Measurements from ENCODE around the gene SRCAP. TPM values are rescaled to one million over a fixed set of nuclear protein-coding genes. Genes with fewer than 3 reads are reported as not detected.

Gene SRCAP
- total RNA-seq, 5 donors from 2014 or later (not counting 1 experiment from before 2014, with no cell fraction given): 82.8 to 124 (median 114) TPM

Other genes with a start within 250 kb of the SRCAP start
- gene ITGAL, start 226.4 kb upstream of the SRCAP start, total RNA-seq: 100 to 1,000 TPM; 322 to 640 (median 518) TPM
- 1 to 10 TPM; 5.0 to 8.3 (median 7.2) TPM for gene ZNF768, start 172.6 kb upstream of the SRCAP start, total RNA-seq
- 10 to 100 TPM in 3 of 5 donors, 1 to 10 TPM in 2; 6.8 to 17.4 (median 14.2) TPM for gene ZNF747, start 164.3 kb upstream of the SRCAP start, total RNA-seq
- gene ZNF764, start 140.8 kb upstream of the SRCAP start, total RNA-seq: 10 to 100 TPM; 14.9 to 33.9 (median 27.3) TPM
- gene ZNF688, start 127.5 kb upstream of the SRCAP start, total RNA-seq: 10 to 100 TPM; 11.9 to 25.9 (median 20.7) TPM
- 10 to 100 TPM; 11.7 to 30.9 (median 26.6) TPM for gene ZNF785, start 113.5 kb upstream of the SRCAP start, total RNA-seq
- gene ZNF689, start 88.8 kb upstream of the SRCAP start, total RNA-seq: 10 to 100 TPM; 11.0 to 13.7 (median 12.4) TPM
- gene PRR14, start 48.2 kb upstream of the SRCAP start, total RNA-seq: 100 to 1,000 TPM in 2 of 5 donors, 10 to 100 TPM in 3; 57.9 to 121 (median 89.6) TPM
- 100 to 1,000 TPM; 159 to 186 (median 167) TPM for gene FBRS, start 40.7 kb upstream of the SRCAP start, total RNA-seq
- 10 to 100 TPM; 36.4 to 57.8 (median 48.9) TPM for gene PHKG2, start 49.3 kb downstream of the SRCAP start, total RNA-seq
- 1 to 10 TPM; 1.3 to 3.1 (median 2.7) TPM for gene CFAP119, start 62.9 kb downstream of the SRCAP start, total RNA-seq
- 100 to 1,000 TPM in 1 of 5 donors, 10 to 100 TPM in 4; 55.7 to 106 (median 95.9) TPM for gene RNF40, start 63.2 kb downstream of the SRCAP start, total RNA-seq
- 1 to 10 TPM; 2.4 to 7.6 (median 4.4) TPM for gene ZNF629, start 88.0 kb downstream of the SRCAP start, total RNA-seq
- 10 to 100 TPM; 21.0 to 31.9 (median 26.9) TPM for gene BCL7C, start 194.9 kb downstream of the SRCAP start, total RNA-seq
- under 1 TPM in 3 of 5 donors, not detected in 2; 0.38 to 0.47 (median 0.39) TPM for gene CTF1, start 197.4 kb downstream of the SRCAP start, total RNA-seq
- 10 to 100 TPM; 11.5 to 22.0 (median 18.1) TPM for gene FBXL19, start 224.4 kb downstream of the SRCAP start, total RNA-seq
- 10 to 100 TPM in 3 of 5 donors, 1 to 10 TPM in 2; 6.6 to 22.3 (median 20.8) TPM for gene ORAI3, start 249.9 kb downstream of the SRCAP start, total RNA-seq